HEK293T (cell line): ENCODE results near the gene PSMA7.
"Not testable (repeated sequence)": the region's sequence is repeated elsewhere in the genome, so short reads cannot be mapped to it uniquely, and the experiment has no call there.

Experiments
- CTCF ChIA-PET: fragments of 350-600 bp; formaldehyde crosslinking; extraction: SDS; loops from one replicate; lab custom pipeline; 2021; ENCODE audit warnings: antibody characterized with exemption, inconsistent platforms; lab: Yijun Ruan, JAX
- POLR2A ChIA-PET: fragments of 350-600 bp; formaldehyde crosslinking; extraction: SDS; loops from one replicate; lab custom pipeline; 2020; ENCODE audit warnings: antibody characterized with exemption, inconsistent platforms; lab: Yijun Ruan, JAX
- DNase-seq: peaks from one replicate; pipeline ENCODE4 v3.0.0; 2012; ENCODE audit warnings: mixed read lengths; ENCODE audit errors: extremely low spot score
- ARNT ChIP-seq: fragments of 450-650 bp; IDR thresholded peaks from 2 replicates; pipeline ENCODE4 v1.6.1; 2017; ENCODE audit warnings: mild to moderate bottlenecking
- BHLHE40 ChIP-seq: fragments of 450-650 bp; IDR thresholded peaks from 2 replicates; pipeline ENCODE4 v1.6.1; 2016; ENCODE audit warnings: mild to moderate bottlenecking, moderate library complexity, borderline replicate concordance
- CTBP1 ChIP-seq: fragments of 450-650 bp; IDR thresholded peaks from 2 replicates; pipeline ENCODE4 v1.6.1; 2016; ENCODE audit warnings: borderline replicate concordance
- ELF4 ChIP-seq: fragments of 450-650 bp; IDR thresholded peaks from 2 replicates; pipeline ENCODE4 v1.6.1; 2017; ENCODE audit warnings: antibody characterized with exemption
- FOXA1 ChIP-seq: fragments of 450-650 bp; IDR thresholded peaks from 2 replicates; pipeline ENCODE4 v1.6.1; 2016; ENCODE audit warnings: mild to moderate bottlenecking
- FOXK2 ChIP-seq: fragments of 450-650 bp; IDR thresholded peaks from 2 replicates; pipeline ENCODE4 v1.6.1; 2016; ENCODE audit warnings: mild to moderate bottlenecking
- FOXM1 ChIP-seq: fragments of 450-650 bp; IDR thresholded peaks from 2 replicates; pipeline ENCODE4 v1.6.1; 2017; ENCODE audit warnings: mild to moderate bottlenecking, borderline replicate concordance
- L3MBTL2 ChIP-seq: fragments of 450-650 bp; conservative IDR thresholded peaks from 2 replicates; pipeline ENCODE4 v1.6.1; 2016; ENCODE audit warnings: mild to moderate bottlenecking
- LEF1 ChIP-seq: fragments of 450-650 bp; IDR thresholded peaks from 2 replicates; pipeline ENCODE4 v1.6.1; 2017; ENCODE audit warnings: mild to moderate bottlenecking, borderline replicate concordance
- NFRKB ChIP-seq: fragments of 450-650 bp; IDR thresholded peaks from 2 replicates; pipeline ENCODE4 v1.6.1; 2016; ENCODE audit warnings: mild to moderate bottlenecking, moderate library complexity
- PKNOX1 ChIP-seq: fragments of 450-650 bp; IDR thresholded peaks from 2 replicates; pipeline ENCODE4 v1.6.1; 2016
- SP1 ChIP-seq: fragments of 450-650 bp; IDR thresholded peaks from 2 replicates; pipeline ENCODE4 v1.6.1; 2017
- SUZ12 ChIP-seq: fragments of 450-650 bp; IDR thresholded peaks from 2 replicates; pipeline ENCODE4 v1.6.1; 2016; ENCODE audit warnings: mild to moderate bottlenecking
- ZNF384 ChIP-seq: fragments of 450-650 bp; IDR thresholded peaks from 2 replicates; pipeline ENCODE4 v1.6.1; 2016

The PSMA7 gene

GRCh38 chr20:62148908-62149314, 5.7 kb upstream of the PSMA7 start:
- no peak for TF ChIP-seq FOXM1
- TF ChIP-seq ARNT, result no peak
- TF ChIP-seq FOXK2, result no peak
- TF ChIP-seq PKNOX1, result no peak
- TF ChIP-seq SP1, result no peak
- no peak for TF ChIP-seq CTBP1
- no peak for DNase-seq
- CTCF ChIA-PET, result no interaction called here
- POLR2A ChIA-PET, result no interaction called here

- POLR2A ChIA-PET, DNase-seq, CTCF ChIA-PET: not testable (repeated sequence)
Observed at GRCh38 chr20:62148383-62148782, 5.2 kb upstream of the PSMA7 start.

DNA sequence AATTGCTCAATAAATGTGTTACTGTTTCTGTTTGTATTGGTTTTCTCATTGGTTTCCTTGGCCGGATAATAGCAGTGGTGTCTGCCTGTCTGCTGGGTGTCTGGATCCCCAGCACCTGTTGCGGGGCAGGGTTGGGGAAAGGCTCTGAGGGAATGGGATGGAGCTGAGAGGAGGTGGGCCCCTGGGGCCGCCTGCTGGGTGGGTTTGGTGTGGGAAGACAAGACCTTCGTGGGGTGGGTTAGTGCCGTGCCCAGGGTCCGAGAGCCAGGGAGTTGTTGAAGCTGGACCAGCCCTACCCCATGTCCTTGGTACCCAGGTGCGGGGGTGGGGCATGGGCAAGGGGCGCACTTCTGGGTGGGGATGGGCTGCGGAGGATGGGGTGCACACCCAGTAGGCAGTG, 4.3 kb upstream of the PSMA7 start:
- CTCF ChIA-PET, result no interaction called here
- no peak for DNase-seq
- POLR2A ChIA-PET, result no interaction called here
- no peak for TF ChIP-seq ELF4
- TF ChIP-seq NFRKB, result no peak
- no peak for TF ChIP-seq CTBP1
- no peak for TF ChIP-seq FOXA1
- no peak for TF ChIP-seq ARNT
- no peak for TF ChIP-seq SP1

DNA sequence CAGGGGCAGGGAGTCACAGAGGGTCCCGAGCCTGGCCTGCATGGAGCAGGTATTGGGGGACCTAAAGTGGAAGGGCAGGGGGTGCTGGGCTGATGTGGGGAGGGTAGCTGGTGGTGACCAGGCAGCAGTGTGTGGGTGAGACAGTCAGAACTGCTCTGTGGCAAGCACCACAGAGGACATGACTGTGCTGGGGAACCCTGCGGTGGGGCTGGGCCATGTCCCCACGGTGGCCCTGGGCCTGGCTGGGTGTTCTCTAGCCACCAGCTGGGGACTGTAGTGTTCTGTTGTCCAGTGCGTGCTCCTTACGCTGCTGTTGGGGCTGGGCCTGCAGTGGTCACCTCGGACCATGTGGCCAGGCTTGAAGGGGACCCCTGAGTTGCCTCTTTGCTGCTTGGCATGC, 3.9 kb upstream of the PSMA7 start:
- TF ChIP-seq SP1 (no peak), FOXK2 (no peak), ARNT (no peak), LEF1 (no peak), FOXA1 (no peak), ELF4 (no peak), NFRKB (no peak), PKNOX1 (no peak), ZNF384 (no peak)
- ChIA-PET CTCF (no interaction called here), POLR2A (no interaction called here)
- DNase-seq, result no peak

GRCh38 chr20:62146019-62146755, 3.0 kb upstream of the PSMA7 start:
- POLR2A ChIA-PET, result no interaction called here
- CTCF ChIA-PET, result interaction anchor here (1.3 kb wide), 1 partner anchor 10 kb away, joined by 4 read pairs; no protein-coding TSS in a partner anchor
- no peak for DNase-seq
- no peak for TF ChIP-seq ZNF384
- no peak for TF ChIP-seq CTBP1
- no peak for TF ChIP-seq FOXK2
- TF ChIP-seq FOXA1, result no peak
- TF ChIP-seq LEF1, result no peak
- TF ChIP-seq FOXM1, result no peak
- TF ChIP-seq SP1, result no peak
- TF ChIP-seq BHLHE40, result no peak
- no peak for TF ChIP-seq SUZ12
- no peak for TF ChIP-seq L3MBTL2
- TF ChIP-seq PKNOX1, result no peak
- TF ChIP-seq ELF4, result no peak

GRCh38 chr20:62145688-62146018, 2.5 kb upstream of the PSMA7 start:
- POLR2A ChIA-PET, result no interaction called here
- CTCF ChIA-PET, result interaction anchor here (1.2 to 1.3 kb wide), 2 partner anchors 9 to 11 kb away, joined by 3 to 4 read pairs; no protein-coding TSS in a partner anchor
- no peak for DNase-seq
- TF ChIP-seq SUZ12, result no peak
- TF ChIP-seq BHLHE40, result no peak
- TF ChIP-seq ELF4, result no peak
- TF ChIP-seq ARNT, result no peak
- TF ChIP-seq FOXM1, result no peak
- no peak for TF ChIP-seq FOXA1
- TF ChIP-seq LEF1, result no peak
- no peak for TF ChIP-seq CTBP1
